SK-N-SH treated with all-trans-retinoic acid at 6 μM for 48 hours (cell line): Measurements from ENCODE around the gene NIPBL.

Experiments used
- ARNTL ChIP-seq: fragments of 450-650 bp; formaldehyde crosslinking; IDR thresholded peaks from 2 replicates; pipeline ENCODE4 v1.5.0; 2020; ENCODE audit warnings: low read depth, mild to moderate bottlenecking, moderate library complexity, borderline replicate concordance
- CREB5 ChIP-seq: fragments of 250-450 bp; sonication (Bioruptor Pico); IDR thresholded peaks from 2 replicates; pipeline ENCODE4 v1.5.1; 2020; ENCODE audit warnings: low read depth, mild to moderate bottlenecking, moderate library complexity
- CSRNP3 ChIP-seq: fragments of 250-450 bp; sonication (Bioruptor Pico); IDR thresholded peaks from 2 replicates; pipeline ENCODE4 v1.5.1; 2021; ENCODE audit warnings: mild to moderate bottlenecking, moderate library complexity
- ISL1 ChIP-seq: fragments of 250-450 bp; sonication (Bioruptor Pico); IDR thresholded peaks from 2 replicates; pipeline ENCODE4 v2.1.2; 2022; ENCODE audit warnings: mild to moderate bottlenecking, moderate library complexity
- PATZ1 ChIP-seq: fragments of 250-450 bp; sonication (Bioruptor Pico); IDR thresholded peaks from 2 replicates; pipeline ENCODE4 v1.8.0; 2020; ENCODE audit warnings: mild to moderate bottlenecking, moderate library complexity, borderline replicate concordance
- POU6F1 ChIP-seq: fragments of 250-450 bp; sonication (Bioruptor Pico); IDR thresholded peaks from 2 replicates; pipeline ENCODE4 v1.8.0; 2021; ENCODE audit warnings: low read depth, mild to moderate bottlenecking, moderate library complexity, borderline replicate concordance
- RARB ChIP-seq: fragments of 250-450 bp; sonication (Bioruptor Pico); IDR thresholded peaks from 2 replicates; pipeline ENCODE4 v1.8.0; 2021; ENCODE audit warnings: mild to moderate bottlenecking, moderate library complexity
- SNAI2 ChIP-seq: fragments of 250-450 bp; sonication (Bioruptor Pico); IDR thresholded peaks from 2 replicates; pipeline ENCODE4 v1.5.0; 2020; ENCODE audit warnings: mild to moderate bottlenecking, moderate library complexity
- TOX ChIP-seq: fragments of 250-450 bp; sonication (Bioruptor Pico); IDR thresholded peaks from 2 replicates; pipeline ENCODE4 v1.8.0; 2021; ENCODE audit warnings: mild to moderate bottlenecking, moderate library complexity, borderline replicate concordance
- ZFP3 ChIP-seq: fragments of 250-450 bp; sonication (Bioruptor Pico); IDR thresholded peaks from 2 replicates; pipeline ENCODE4 v1.5.0; 2020; ENCODE audit warnings: mild to moderate bottlenecking, moderate library complexity
- ZFP30 ChIP-seq: fragments of 450-650 bp; formaldehyde crosslinking; IDR thresholded peaks from 2 replicates; pipeline ENCODE4 v1.5.0; 2022; ENCODE audit warnings: mild to moderate bottlenecking, moderate library complexity
- ZNF565 ChIP-seq: fragments of 450-650 bp; formaldehyde crosslinking; conservative IDR thresholded peaks from 2 replicates; pipeline ENCODE4 v1.5.0; 2020; ENCODE audit warnings: low read depth, mild to moderate bottlenecking, moderate library complexity
- ZNF70 ChIP-seq: fragments of 450-650 bp; formaldehyde crosslinking; IDR thresholded peaks from 2 replicates; pipeline ENCODE4 v1.5.0; 2020; ENCODE audit warnings: mild to moderate bottlenecking, moderate library complexity
- ZNF8 ChIP-seq: fragments of 450-650 bp; formaldehyde crosslinking; IDR thresholded peaks from 2 replicates; pipeline ENCODE4 v1.5.0; 2020; ENCODE audit warnings: mild to moderate bottlenecking, moderate library complexity

GRCh38 chr5:36904677-36905076 is 28.1 kb downstream of the NIPBL start:
- TF ChIP-seq POU6F1 (CRISPR knock-in tag) (no peak), SNAI2 (no peak), TOX (CRISPR knock-in tag) (no peak), ZNF70 (CRISPR knock-in tag) (no peak), ZNF8 (CRISPR knock-in tag) (no peak), CSRNP3 (CRISPR knock-in tag) (no peak), CREB5 (CRISPR knock-in tag) (no peak), RARB (no peak), ZNF565 (CRISPR knock-in tag) (no peak), ZFP30 (CRISPR knock-in tag) (no peak), ARNTL (no peak), PATZ1 (CRISPR knock-in tag) (no peak), ZFP3 (no peak), ISL1 (no peak)
